HL-60/S4 treated with phorbol 12-myristate 13-acetate at 8.2 ng/mL for 4 days and 3 days (cell line): Measurements from ENCODE around the gene CBLB.

Experiments
- in situ Hi-C: fragments of 300-500 bp; cut with MboI; formaldehyde crosslinking; loops from 2 replicates; pipeline ENCODE4 v1.15.0; 2022; ENCODE audit warnings: low sequenced_read_pairs

The CBLB gene

GRCh38 chr3:105876780-105877327 lies 8.0 kb upstream of the CBLB start:
- in situ Hi-C loops = no loop called here

GRCh38 chr3:105869861-105870755 lies 1.3 kb upstream of the CBLB start:
- in situ Hi-C loops = no loop called here

GRCh38 chr3:105869531-105869833 lies 670 bp upstream of the CBLB start:
- in situ Hi-C loops = no loop called here

DNA sequence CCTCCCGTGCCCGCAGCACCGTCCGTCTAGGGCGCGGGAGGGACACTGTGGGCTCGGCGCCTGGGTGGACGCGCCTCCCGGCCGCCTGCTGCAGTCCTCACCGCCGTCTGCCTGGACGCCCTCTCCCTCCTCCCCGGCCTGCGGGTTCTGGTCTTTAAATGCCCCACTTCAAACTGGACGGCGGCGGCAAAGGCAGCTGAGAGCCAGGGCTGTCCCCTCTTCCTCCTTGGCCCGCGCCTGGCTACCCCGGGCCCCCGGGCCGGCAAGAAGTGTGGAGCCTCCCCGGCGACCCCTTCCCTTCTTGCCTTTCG lies 426 bp downstream of the CBLB start:
- in situ Hi-C loops = no loop called here

GRCh38 chr3:105867712-105868430 lies 941 bp downstream of the CBLB start:
- in situ Hi-C loops = no loop called here

DNA sequence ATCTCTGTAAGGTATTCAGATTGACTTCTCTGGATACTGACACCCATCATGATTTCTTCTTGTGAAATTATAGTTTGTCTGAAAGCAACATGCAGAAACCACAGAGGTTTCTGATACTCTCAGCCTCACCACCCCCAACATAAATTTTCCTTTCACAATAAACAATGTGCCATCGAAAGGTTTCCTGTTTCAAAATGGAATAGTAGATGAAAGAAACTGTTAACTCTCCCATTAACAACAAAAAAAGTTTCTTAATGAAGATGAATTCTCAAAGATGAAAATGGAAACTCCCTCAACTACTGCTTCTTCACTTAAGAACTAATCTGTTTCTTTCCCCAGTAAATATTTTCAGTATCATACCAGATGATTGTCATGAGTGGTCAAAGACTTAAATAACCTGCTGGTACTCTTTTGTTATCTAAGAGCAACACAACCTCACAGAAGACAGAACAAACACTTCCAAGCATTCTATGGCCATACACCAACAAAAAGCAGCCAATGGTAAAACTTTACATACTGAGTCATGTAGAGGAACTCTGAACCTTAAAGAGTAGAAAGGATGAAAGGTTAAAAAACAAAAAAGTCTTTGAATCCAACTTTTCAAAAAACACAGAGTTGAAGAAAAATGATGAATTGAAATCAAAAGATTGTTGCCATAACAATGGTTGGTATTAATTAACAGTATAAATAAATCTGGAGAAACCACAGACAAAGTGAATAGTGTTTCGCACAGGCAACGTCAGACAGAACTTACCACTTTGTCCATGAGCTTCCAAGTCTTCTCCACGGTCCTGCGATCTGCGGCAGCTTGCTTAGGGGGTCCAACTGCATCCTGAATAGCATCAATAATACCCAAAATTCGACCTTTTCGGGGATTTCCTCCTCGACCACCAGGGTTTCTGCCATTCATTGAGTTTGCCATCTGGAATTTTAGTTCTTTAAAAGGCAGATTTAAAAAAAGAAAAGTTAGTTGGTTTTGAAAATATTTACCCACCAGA lies 1.9 kb downstream of the CBLB start:
- in situ Hi-C loops = no loop called here

GRCh38 chr3:105865867-105866350 lies 2.9 kb downstream of the CBLB start:
- in situ Hi-C loops = no loop called here

GRCh38 chr3:105865016-105865623 lies 3.7 kb downstream of the CBLB start:
- in situ Hi-C loops = no loop called here

DNA sequence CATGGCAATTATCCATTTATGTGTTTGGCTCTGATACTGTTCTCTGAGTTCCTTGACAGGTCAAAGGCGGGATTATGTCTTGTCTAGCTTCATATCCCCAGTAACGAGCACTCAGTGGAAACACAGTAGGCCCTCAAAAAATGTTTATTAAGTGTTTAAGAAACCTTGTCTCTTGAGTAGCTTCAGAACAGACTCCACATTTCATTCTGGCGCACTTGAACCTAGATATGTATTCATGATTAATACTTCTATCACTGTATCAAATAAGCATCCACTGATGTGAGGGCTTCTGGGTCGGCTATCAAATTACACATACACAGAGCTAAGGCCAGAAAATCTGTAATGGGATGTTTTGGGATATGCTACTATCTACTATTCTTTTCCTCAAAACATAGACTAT lies 4.6 kb downstream of the CBLB start:
- in situ Hi-C loops = no loop called here

- in situ Hi-C loops = no loop called here
Measured at GRCh38 chr3:105863608-105864007, 5.2 kb downstream of the CBLB start.

DNA sequence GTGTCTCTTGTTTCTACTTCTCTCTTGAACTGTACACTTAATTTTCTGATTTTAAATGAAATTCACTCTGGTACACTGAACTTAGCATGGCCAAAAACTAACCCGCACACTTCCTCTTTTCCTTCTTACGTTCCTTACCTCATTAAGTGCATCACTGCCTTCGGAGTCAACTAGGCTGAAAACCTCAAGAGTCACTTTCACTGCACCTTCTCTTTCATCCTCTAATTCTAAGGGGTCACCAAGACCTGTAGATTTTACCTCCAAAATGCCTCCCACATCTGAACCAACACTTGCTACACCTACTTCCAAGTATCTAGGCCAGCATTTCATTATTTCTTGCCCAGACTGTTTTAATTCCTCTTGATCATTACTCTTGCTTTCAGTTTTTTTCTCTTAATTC lies 6.6 kb downstream of the CBLB start:
- in situ Hi-C loops = no loop called here

DNA sequence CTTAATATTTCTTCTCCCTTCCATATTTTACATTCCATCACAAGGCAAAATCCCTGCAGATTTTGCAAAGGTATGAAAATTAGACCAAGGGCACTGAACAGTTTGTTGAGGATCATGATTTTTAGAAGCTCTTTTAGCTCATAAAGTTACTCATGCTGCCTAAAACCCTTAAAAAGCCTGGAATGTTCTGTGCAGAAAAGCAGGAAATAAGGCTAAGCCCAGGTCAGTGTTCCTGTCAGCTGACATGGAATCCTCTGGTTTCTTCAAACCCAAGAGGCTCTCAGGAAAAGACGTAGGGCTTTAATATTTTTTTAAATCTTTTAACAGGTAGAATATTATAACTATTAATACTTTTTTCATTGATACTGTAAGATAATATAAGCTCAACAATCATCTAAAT lies 8.2 kb downstream of the CBLB start:
- in situ Hi-C loops = no loop called here

DNA sequence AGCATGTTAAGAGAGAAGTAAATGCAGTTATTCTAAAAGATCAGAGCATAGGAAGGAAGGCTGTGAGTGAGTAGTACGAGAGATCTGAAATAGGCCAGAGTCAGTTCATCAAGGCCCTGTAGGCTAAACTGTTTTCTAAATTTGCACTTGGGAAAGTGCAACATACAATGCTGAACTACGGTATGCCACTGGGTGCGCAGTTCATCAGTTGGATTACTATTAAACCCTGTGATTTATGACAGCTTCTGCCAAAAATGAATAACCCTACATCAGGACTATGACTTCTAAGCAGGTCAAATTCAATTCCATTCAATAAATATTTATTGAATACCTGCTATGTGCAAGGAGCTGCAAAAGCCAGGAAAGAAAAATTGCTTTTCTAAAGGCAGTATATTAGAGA lies 10.8 kb downstream of the CBLB start:
- in situ Hi-C loops = no loop called here

DNA sequence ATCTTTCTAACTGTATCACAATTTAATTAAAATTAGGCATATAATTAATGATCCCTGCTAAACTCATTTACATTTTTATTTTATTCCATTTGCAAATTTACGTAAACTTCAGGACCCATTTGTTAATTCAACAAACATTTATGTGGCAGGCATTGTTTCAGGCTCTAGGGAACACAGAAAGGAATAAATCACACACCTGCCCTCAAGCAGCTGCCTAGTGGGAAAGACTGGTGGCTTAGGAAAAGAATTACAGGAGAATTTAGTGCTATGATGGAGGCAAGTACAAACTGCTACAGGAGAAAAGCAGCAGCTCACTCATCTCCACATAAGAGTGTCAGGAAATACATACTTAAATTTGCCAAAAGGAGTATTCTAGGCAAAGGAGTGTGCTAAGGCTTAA lies 11.2 kb downstream of the CBLB start:
- in situ Hi-C loops = no loop called here

DNA sequence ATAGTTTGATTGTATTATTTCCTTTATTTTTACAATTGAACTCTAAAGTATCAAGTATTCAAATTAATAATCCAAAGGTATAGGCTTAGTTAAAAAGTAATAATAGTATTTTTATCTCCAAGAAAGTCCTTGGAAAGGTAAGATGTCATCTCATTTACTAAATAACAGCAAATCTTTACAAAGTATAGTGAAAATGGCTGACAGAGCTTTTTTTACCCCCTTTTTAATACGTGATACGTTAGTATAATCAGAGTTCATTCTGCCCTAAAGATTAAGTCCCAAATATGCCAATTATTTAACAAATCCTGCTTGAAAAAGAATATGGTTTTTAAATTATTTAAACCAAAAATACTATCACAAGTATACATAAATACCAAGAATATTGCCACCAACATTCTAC lies 12.2 kb downstream of the CBLB start:
- in situ Hi-C loops = no loop called here

DNA sequence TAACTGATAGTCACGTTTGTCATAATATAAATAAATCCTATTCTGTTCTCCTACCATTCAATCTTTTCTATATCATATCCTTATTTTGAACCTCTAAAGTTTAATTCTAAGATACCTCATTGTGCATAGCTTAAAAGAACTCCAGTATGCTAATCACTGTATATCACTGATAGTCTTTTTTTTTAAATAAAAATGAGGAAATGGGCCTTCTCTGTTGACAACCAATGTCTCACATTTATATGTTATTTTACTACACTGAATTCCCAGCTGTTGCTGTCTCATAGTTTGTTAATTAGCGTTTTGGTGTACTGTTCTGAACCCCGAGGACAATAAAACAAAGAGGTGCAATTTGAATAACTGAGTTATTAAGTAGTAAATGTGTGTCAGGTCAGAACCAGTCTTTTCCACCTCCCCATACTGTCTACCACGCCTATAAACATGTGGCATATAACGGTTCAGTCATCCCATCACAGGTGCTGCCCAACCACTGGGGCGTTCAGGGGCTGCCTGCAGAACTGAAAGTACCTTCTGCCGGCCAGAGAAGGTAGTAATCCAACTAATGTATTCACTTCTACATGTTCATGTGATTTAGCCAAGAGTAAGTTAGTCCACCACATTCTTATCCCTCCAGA lies 14.9 kb downstream of the CBLB start:
- in situ Hi-C loops = no loop called here

GRCh38 chr3:105851582-105851981 lies 17.2 kb downstream of the CBLB start:
- in situ Hi-C loops = no loop called here

DNA sequence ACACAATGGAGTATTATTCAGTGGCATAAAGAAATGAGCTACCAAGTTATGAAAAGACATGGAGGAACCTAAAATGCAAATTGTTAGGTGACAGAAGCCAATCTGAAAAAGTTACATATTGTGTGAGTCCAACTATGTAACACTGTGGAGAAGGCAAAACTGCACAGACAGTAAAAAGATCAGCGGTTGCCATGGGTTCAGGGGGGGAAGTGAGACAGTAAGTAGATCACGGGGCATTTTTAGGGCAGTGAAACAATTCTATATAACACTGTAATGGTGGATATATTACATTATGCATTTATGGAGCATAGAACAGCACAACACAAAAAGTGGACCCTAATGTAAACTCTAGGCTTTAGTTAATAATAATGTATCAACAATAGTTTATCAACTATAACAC lies 17.6 kb downstream of the CBLB start:
- in situ Hi-C loops = no loop called here

- in situ Hi-C loops = no loop called here
Measured at GRCh38 chr3:105850593-105850992, 18.2 kb downstream of the CBLB start.

DNA sequence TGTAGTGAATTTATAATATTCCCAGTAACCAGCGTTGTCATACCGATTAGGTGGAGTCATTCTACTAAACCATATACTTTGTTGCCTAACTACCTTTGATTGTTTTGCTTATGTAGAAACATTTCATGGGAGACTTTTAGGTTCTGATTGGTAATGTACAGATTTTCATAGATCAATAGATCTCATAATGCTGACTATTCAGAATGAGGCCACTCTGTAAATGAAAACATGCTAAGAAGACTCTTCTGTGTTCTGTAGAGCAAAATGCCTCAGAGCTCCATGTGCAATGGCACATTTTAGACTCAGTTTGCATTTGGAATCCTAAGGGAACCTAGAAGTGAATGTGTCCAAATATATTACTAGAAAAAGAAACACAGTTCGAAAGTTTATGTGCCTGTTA lies 20.0 kb downstream of the CBLB start:
- in situ Hi-C loops = no loop called here
